PC-3 (cell line): ENCODE measurements around the gene TRPC1. TPM values are rescaled to one million over a fixed set of nuclear protein-coding genes. Genes with fewer than 3 reads are reported as not detected.

Source experiments
- ATAC-seq: fragments of 200-7000 bp; cut with Tn5 transposase; 2 replicates; pipeline ENCODE4 v1.9.1; 2020; ENCODE audit warnings: mild to moderate bottlenecking, moderate library complexity
- BruUV-seq: library from RNA; stranded (reverse); fragments of 400-500 nt; replicated peaks from 2 replicates; lab custom pipeline; 2021; lab: Mats Ljungman, UMichigan
- CTCF ChIA-PET: fragments of 300-600 bp; sonication (Branson Sonifier 250); formaldehyde crosslinking; loops from one replicate; lab custom pipeline; 2022; ENCODE audit warnings: antibody characterized with exemption; lab: Charles Lee
- POLR2A ChIA-PET: fragments of 300-600 bp; sonication (Branson Sonifier 250); formaldehyde crosslinking; loops from one replicate; lab custom pipeline; 2022; ENCODE audit warnings: antibody characterized with exemption; ENCODE audit not compliant: unreplicated experiment; lab: Charles Lee
- DNase-seq: peaks from one replicate; pipeline ENCODE4 v3.0.0-alpha.2; 2015
- H2AFZ ChIP-seq: fragments of 300-600 bp; sonication (generic); 2 replicates; pipeline ENCODE4 v1.6.0; 2016; ENCODE audit warnings: antibody characterized with exemption, low read length
- H3F3A ChIP-seq: fragments of 300-600 bp; sonication (generic); one replicate; pipeline ENCODE4 v1.6.0; 2017; ENCODE audit warnings: antibody characterized with exemption, low read length, control low read depth, mild to moderate bottlenecking; ENCODE audit not compliant: unreplicated experiment
- H3K27ac ChIP-seq: fragments of 300-600 bp; sonication (generic); 2 replicates; pipeline ENCODE4 v1.5.1; 2016; ENCODE audit warnings: mild to moderate bottlenecking, low read length
- H3K27me3 ChIP-seq: fragments of 300-600 bp; sonication (generic); 2 replicates; pipeline ENCODE4 v1.6.1; 2016; ENCODE audit warnings: low read length, mixed read lengths
- H3K36me3 ChIP-seq: fragments of 300-600 bp; sonication (generic); 2 replicates; pipeline ENCODE4 v1.6.1; 2016; ENCODE audit warnings: low read depth, mixed run types, low read length, mixed read lengths
- H3K4me1 ChIP-seq: fragments of 300-600 bp; sonication (generic); 2 replicates; pipeline ENCODE4 v1.5.1; 2016; ENCODE audit warnings: low read length; ENCODE audit not compliant: insufficient read depth
- H3K4me2 ChIP-seq: fragments of 300-600 bp; sonication (generic); 2 replicates; pipeline ENCODE4 v1.6.0; 2016; ENCODE audit warnings: low read length
- H3K4me3 ChIP-seq: fragments of 300-600 bp; sonication (generic); 2 replicates; pipeline ENCODE4 v1.5.1; 2016; ENCODE audit warnings: mild to moderate bottlenecking, low read length, mixed read lengths
- H3K79me2 ChIP-seq: fragments of 300-600 bp; sonication (generic); 2 replicates; pipeline ENCODE4 v1.6.1; 2017; ENCODE audit warnings: low read length, mixed read lengths
- H3K9ac ChIP-seq: fragments of 300-600 bp; sonication (generic); 2 replicates; pipeline ENCODE4 v1.6.0; 2016; ENCODE audit warnings: mild to moderate bottlenecking, low read length
- H3K9me2 ChIP-seq: fragments of 300-600 bp; sonication (generic); replicated peaks from 2 replicates; pipeline ENCODE4 v1.6.1; 2016; ENCODE audit warnings: mixed run types, low read length, mixed read lengths
- H3K9me3 ChIP-seq: fragments of 300-600 bp; sonication (generic); 2 replicates; pipeline ENCODE4 v1.6.1; 2016; ENCODE audit warnings: low read length, mixed read lengths
- H4K20me1 ChIP-seq: fragments of 300-600 bp; sonication (generic); 2 replicates; pipeline ENCODE4 v1.6.1; 2016; ENCODE audit warnings: low read length, mixed read lengths
- EZH2 ChIP-seq: fragments of 300-600 bp; sonication (generic); IDR thresholded peaks from one replicate; pipeline ENCODE4 v1.6.1; 2017; ENCODE audit warnings: antibody characterized with exemption, mild to moderate bottlenecking, low read length; ENCODE audit not compliant: unreplicated experiment
- EZH2phosphoT487 ChIP-seq: fragments of 300-600 bp; sonication (generic); IDR thresholded peaks from 2 replicates; pipeline ENCODE4 v1.6.1; 2018; ENCODE audit warnings: mild to moderate bottlenecking, antibody characterized with exemption, low read length, borderline replicate concordance
- intact Hi-C: fragments of 100-400 bp; cut with micrococcal nuclease; formaldehyde crosslinking; loops from 2 replicates; pipeline ENCODE4 v1.9.0; 2023
- total RNA-seq: library from RNA; depleted of rRNA; stranded (reverse); fragments of >200 nt; gene quantifications from 2 replicates; pipeline ENCODE4 v1.2.3, GENCODE V29; 2014
- TF ChIP-seq, protein P1 (sequence below): fragments of 300-600 bp; sonication (generic); conservative IDR thresholded peaks from 2 replicates; pipeline ENCODE4 v1.5.1; 2017; ENCODE audit warnings: antibody characterized with exemption, low read depth, mild to moderate bottlenecking, low read length

The TRPC1 gene
- total RNA-seq, 1 experiment from 2014 or later: 1.7 TPM

DNA sequence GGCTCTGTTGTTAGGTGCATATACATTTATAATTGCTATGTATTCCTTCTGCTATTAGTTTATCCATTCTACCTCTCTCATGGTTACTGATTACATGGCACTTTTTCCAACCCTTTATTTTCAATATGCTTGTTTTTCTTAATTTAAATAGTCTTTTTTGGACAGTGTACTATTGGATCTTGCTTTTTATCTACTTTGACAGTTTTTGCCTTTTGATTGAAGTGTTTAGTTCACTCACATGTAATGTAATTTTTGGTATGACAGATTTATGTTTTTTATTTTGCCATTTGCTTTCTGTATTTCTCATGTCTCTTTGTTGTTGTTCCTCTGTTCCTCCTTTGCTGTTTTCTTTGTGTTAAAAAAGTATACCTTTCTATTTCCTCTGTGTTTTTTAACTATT is 44.5 kb downstream of the TRPC1 start:
- H3F3A ChIP-seq: no peaks in the 10 kb centered on the region
- no TSS peak for BruUV-seq
- no peak overlapping the region for H3K27ac ChIP-seq
- no peaks in the 10 kb centered on the region for H3K27me3 ChIP-seq
- no peak overlapping the region for H2AFZ ChIP-seq
- H3K9me2 ChIP-seq: no peaks in the 10 kb centered on the region
- H3K4me3 ChIP-seq: no peak overlapping the region
- H4K20me1 ChIP-seq: no peaks in the 10 kb centered on the region
- CTCF ChIA-PET: no interaction called here
- TF ChIP-seq, protein P1, sequence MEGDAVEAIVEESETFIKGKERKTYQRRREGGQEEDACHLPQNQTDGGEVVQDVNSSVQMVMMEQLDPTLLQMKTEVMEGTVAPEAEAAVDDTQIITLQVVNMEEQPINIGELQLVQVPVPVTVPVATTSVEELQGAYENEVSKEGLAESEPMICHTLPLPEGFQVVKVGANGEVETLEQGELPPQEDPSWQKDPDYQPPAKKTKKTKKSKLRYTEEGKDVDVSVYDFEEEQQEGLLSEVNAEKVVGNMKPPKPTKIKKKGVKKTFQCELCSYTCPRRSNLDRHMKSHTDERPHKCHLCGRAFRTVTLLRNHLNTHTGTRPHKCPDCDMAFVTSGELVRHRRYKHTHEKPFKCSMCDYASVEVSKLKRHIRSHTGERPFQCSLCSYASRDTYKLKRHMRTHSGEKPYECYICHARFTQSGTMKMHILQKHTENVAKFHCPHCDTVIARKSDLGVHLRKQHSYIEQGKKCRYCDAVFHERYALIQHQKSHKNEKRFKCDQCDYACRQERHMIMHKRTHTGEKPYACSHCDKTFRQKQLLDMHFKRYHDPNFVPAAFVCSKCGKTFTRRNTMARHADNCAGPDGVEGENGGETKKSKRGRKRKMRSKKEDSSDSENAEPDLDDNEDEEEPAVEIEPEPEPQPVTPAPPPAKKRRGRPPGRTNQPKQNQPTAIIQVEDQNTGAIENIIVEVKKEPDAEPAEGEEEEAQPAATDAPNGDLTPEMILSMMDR: no peak
- no peak for TF ChIP-seq EZH2
- no peak for TF ChIP-seq EZH2phosphoT487
- H3K9me3 ChIP-seq: no peaks in the 10 kb centered on the region
- POLR2A ChIA-PET: no interaction called here
- ATAC-seq: no peak
- H3K4me1 ChIP-seq: no peaks in the 10 kb centered on the region
- no peak for DNase-seq
- H3K4me2 ChIP-seq: no peak overlapping the region
- H3K36me3 ChIP-seq: no peaks in the 10 kb centered on the region
- no peak overlapping the region for H3K9ac ChIP-seq
- intact Hi-C loops: no loop called here
- H3K79me2 ChIP-seq: no peaks in the 10 kb centered on the region

DNA sequence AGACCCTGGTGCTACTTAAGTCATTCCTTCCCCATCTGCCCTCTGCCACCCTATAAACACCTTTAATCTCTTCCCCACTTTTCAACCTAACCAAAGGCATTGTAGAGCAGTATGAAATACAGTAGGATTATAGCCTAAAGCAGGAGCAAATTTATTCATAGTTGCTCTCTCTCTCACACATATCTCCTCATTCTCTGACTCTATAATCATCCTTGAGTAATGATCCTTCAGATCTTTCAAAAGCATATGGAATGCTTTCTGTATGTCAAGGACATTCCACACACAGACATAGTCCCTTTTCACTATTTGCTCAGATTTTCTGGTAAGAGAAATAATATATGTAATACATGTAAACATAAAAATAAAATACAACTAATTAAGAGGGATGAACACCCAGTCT is 54.1 kb downstream of the TRPC1 start:
- POLR2A ChIA-PET: no interaction called here
- H3K79me2 ChIP-seq: no peaks in the 10 kb centered on the region
- DNase-seq: no peak
- H3K36me3 ChIP-seq: no peaks in the 10 kb centered on the region
- no peak overlapping the region for H3K4me2 ChIP-seq
- H3K27ac ChIP-seq: no peak overlapping the region
- ATAC-seq: no peak
- no peaks in the 10 kb centered on the region for H3K9me2 ChIP-seq
- CTCF ChIA-PET: no interaction called here
- TF ChIP-seq, protein P1: no peak
- intact Hi-C loops: no loop called here
- H3K9me3 ChIP-seq: no peaks in the 10 kb centered on the region
- H4K20me1 ChIP-seq: no peaks in the 10 kb centered on the region
- H3F3A ChIP-seq: no peaks in the 10 kb centered on the region
- H3K4me1 ChIP-seq: no peaks in the 10 kb centered on the region; the same call in 1 of the 2 replicates
- no peak overlapping the region for H2AFZ ChIP-seq
- H3K27me3 ChIP-seq: no peaks in the 10 kb centered on the region
- no peak overlapping the region for H3K4me3 ChIP-seq
- BruUV-seq: no TSS peak
- H3K9ac ChIP-seq: no peak overlapping the region

DNA sequence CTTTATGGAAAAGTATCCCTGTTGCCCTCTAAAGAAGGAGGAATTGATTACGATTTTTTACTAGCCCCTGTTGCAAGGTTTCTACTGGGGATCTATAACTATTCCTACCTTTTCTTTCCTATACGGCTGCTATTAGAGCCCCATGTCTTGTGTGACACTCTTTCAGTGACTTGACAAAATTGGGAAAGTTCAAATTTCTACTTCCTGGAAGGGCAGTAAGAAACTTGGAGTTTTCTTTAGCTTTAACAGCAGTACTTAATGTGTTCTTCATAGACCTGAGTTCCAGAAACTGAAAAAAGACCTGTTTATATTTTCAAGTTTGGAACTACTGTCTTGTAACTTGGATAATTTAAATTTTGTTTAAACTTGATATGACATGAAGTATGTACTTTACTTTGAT is 54.7 kb downstream of the TRPC1 start:
- H3K27me3 ChIP-seq: no peaks in the 10 kb centered on the region
- no peaks in the 10 kb centered on the region for H3K9me3 ChIP-seq
- POLR2A ChIA-PET: no interaction called here
- no peaks in the 10 kb centered on the region for H3K79me2 ChIP-seq
- H3K4me1 ChIP-seq: no peaks in the 10 kb centered on the region; the same call in 1 of the 2 replicates
- no peak overlapping the region for H3K4me2 ChIP-seq
- BruUV-seq: no TSS peak
- CTCF ChIA-PET: no interaction called here
- no peaks in the 10 kb centered on the region for H3K36me3 ChIP-seq
- no peak overlapping the region for H3K9ac ChIP-seq
- no peak for ATAC-seq
- intact Hi-C loops: no loop called here
- H2AFZ ChIP-seq: no peak overlapping the region
- H4K20me1 ChIP-seq: no peaks in the 10 kb centered on the region
- no peak for DNase-seq
- H3K4me3 ChIP-seq: no peak overlapping the region
- TF ChIP-seq EZH2phosphoT487 (no peak), EZH2 (no peak)
- TF ChIP-seq, protein P1: no peak
- no peaks in the 10 kb centered on the region for H3K9me2 ChIP-seq
- H3K27ac ChIP-seq: no peak overlapping the region
- no peaks in the 10 kb centered on the region for H3F3A ChIP-seq
